PFSK-1 (cell line): ENCODE results near the gene PICALM.

Experiments
- FOXP2 ChIP-seq: optimal IDR thresholded peaks from 2 replicates; pipeline ENCODE3; 2011; ENCODE audit warnings: borderline replicate concordance, control low read depth, inconsistent platforms; ENCODE audit not compliant: insufficient read depth; ENCODE audit errors: extremely low read length, extremely low read depth
- POLR2AphosphoS5 ChIP-seq: IDR thresholded peaks from 2 replicates; pipeline ENCODE4 v1.6.1; 2012; ENCODE audit warnings: low read depth, mild to moderate bottlenecking, control low read depth, low read length, moderate library complexity
- REST ChIP-seq, 2 experiments: IDR thresholded peaks; 2 replicates each; pipeline versions ENCODE4 v1.6.1 to v1.8.0; 2011 to 2012; ENCODE audit warnings: low read depth in 2 of 2, low read length in 2 of 2, control low read depth in 1 of 2, inconsistent platforms in 1 of 2, mild to moderate bottlenecking in 1 of 2, moderate library complexity in 1 of 2; ENCODE audit not compliant: insufficient read depth in 1 of 2
- SIN3A ChIP-seq: IDR thresholded peaks from 2 replicates; pipeline ENCODE4 v1.6.1; 2012; ENCODE audit warnings: mild to moderate bottlenecking, low read length, moderate library complexity, borderline replicate concordance; ENCODE audit not compliant: insufficient read depth
- TAF1 ChIP-seq: IDR thresholded peaks from 2 replicates; pipeline ENCODE4 v1.6.1; 2012; ENCODE audit warnings: low read length, control low read depth, borderline replicate concordance; ENCODE audit not compliant: insufficient read depth

The PICALM gene

GRCh38 chr11:86014221-86014620 is 54.7 kb downstream of the PICALM start:
- TF ChIP-seq FOXP2, result no peak
- no peak for TF ChIP-seq POLR2AphosphoS5
- TF ChIP-seq SIN3A, result no peak
- no peak for TF ChIP-seq REST (IDR thresholded peaks at IDR 0.05; ENCODE audit: insufficient read depth in 1 of 2, low read depth in 2 of 2, low read length in 2 of 2)
- TF ChIP-seq TAF1, result no peak

DNA sequence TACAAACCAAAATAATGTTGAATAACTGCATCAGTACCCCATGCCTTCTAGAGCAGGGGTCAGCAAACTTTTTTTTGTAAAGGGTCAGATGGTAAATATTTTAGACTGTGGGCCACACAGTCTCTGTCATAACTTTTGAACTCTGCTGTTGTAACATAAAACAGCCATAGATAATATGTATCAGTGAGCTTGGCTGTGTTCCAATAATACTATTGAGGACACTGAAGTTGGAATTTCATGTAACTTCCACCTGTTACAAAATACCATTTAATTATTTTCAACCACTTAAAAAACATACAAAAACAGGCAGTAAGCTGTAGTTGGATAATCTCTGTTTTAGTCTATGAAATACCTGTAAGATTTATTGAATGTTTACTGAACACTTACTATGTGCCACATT is 55.2 kb downstream of the PICALM start:
- TF ChIP-seq REST (IDR thresholded peaks at IDR 0.05; ENCODE audit: insufficient read depth in 1 of 2, low read depth in 2 of 2, low read length in 2 of 2), result no peak
- TF ChIP-seq POLR2AphosphoS5, result no peak
- TF ChIP-seq FOXP2, result no peak
- TF ChIP-seq TAF1, result no peak
- no peak for TF ChIP-seq SIN3A

GRCh38 chr11:86011175-86011574 is 57.7 kb downstream of the PICALM start:
- TF ChIP-seq REST (IDR thresholded peaks at IDR 0.05; ENCODE audit: insufficient read depth in 1 of 2, low read depth in 2 of 2, low read length in 2 of 2) (no peak), POLR2AphosphoS5 (no peak)

DNA sequence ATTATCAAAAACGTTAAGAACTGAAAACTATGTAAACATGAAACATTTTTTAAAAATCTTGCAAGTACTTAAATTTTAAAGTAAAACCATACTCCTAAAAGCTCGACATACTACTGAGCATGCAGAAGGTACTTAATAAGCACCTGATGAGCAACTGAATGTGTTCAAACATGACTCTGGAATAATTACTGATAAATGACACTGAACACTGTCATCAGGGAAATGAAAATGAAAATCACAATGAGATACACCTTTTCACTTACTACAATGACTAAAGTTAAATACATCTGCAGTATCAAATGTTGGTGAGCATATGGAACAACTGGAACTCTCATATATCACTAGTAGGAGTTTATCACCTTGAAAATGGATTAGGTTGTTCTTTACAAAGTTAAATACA is 65.2 kb downstream of the PICALM start:
- TF ChIP-seq TAF1 (no peak), FOXP2 (no peak), POLR2AphosphoS5 (no peak), REST (IDR thresholded peaks at IDR 0.05; ENCODE audit: insufficient read depth in 1 of 2, low read depth in 2 of 2, low read length in 2 of 2) (no peak), SIN3A (no peak)

GRCh38 chr11:86002431-86002830 is 66.5 kb downstream of the PICALM start:
- no peak for TF ChIP-seq POLR2AphosphoS5
- TF ChIP-seq FOXP2, result no peak
- no peak for TF ChIP-seq REST (IDR thresholded peaks at IDR 0.05; ENCODE audit: insufficient read depth in 1 of 2, low read depth in 2 of 2, low read length in 2 of 2)
- TF ChIP-seq TAF1, result no peak
- no peak for TF ChIP-seq SIN3A
